Activated T-cell treated with anti-CD3 and anti-CD28 coated beads, Interleukin-2, amount 50 U/mL, for 4 hours (primary cell): ENCODE measurements around the gene C11orf21. TPM values are rescaled to one million over a fixed set of nuclear protein-coding genes. Genes with fewer than 3 reads are reported as not detected.

Experiments
- ATAC-seq, 2 donors: fragments of 200-7000 bp; cut with Tn5 transposase; one replicate each; pipeline ENCODE4 v1.10.0; 2021
- DNase-seq: peaks from one replicate; pipeline ENCODE4 v3.0.0-alpha.2; 2020
- H3K27me3 Mint-ChIP-seq: one replicate; pipeline ENCODE4 v1.8.0; 2021; ENCODE audit warnings: low read depth, mixed read lengths
- H3K36me3 Mint-ChIP-seq: one replicate; pipeline ENCODE4 v1.8.0; 2022; ENCODE audit warnings: mixed read lengths; ENCODE audit not compliant: insufficient read depth
- H3K4me1 Mint-ChIP-seq: one replicate; pipeline ENCODE4 v1.8.0; 2021; ENCODE audit warnings: low read depth, mixed read lengths
- H3K4me3 Mint-ChIP-seq: one replicate; pipeline ENCODE4 v1.8.0; 2021; ENCODE audit warnings: mild to moderate bottlenecking, moderate library complexity, mixed read lengths
- H3K9me3 Mint-ChIP-seq: one replicate; pipeline ENCODE4 v1.8.0; 2021; ENCODE audit warnings: mixed read lengths
- total RNA-seq, 3 donors: library from RNA; stranded (reverse); gene quantifications; one replicate each; pipeline ENCODE4 v1.2.1, GENCODE V29; 2021

The C11orf21 gene
- total RNA-seq, 3 donors from 2014 or later: 1.3 to 2.9 (median 1.8) TPM

DNA sequence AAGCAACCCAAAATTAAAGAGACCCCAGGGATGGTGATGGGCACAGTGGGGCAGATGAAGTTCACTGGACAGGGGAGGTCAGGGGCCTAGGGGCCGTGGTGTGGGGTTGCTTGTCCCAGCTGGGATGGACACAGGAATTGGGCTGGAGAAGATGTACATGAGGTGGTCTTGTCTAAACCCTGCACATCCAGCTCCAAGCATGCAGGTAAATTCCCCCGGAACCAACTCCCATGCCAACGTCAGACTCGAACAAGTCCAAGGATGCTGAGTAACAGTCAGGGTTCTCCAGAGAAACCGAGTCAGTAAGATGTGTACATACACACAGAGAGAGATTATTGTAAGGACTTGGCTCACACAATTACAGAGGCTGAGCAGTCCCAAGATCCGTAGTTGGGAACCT is 29.0 kb upstream of the C11orf21 start:
- ATAC-seq (no peak), DNase-seq (no peak)
- Mint-ChIP-seq H3K27me3 (peaks cover 23% of the 10 kb centered on the region), H3K9me3 (peaks cover 9% of the 10 kb centered on the region), H3K36me3 (no peaks in the 10 kb centered on the region), H3K4me3 (no peak overlapping the region), H3K4me1 (no peaks in the 10 kb centered on the region)

DNA sequence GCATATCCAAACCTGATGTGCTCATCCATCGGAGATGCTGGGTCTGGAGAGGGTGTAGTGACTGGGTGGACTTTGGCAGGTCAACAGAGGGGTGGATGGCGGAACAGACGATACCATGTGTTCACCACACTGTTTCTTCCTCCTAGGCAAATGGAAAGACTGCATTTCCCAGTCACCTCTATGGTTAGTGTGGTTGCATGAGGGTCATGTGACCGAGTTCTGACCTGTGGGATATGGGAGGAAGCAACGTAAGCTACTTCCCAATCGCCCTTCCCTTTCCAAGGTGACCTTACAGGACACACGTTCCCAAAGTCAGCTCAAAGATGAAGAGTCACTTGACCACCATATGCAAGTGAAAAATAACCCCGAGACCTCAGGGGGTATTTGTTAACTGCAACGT is 27.8 kb upstream of the C11orf21 start:
- H3K36me3 Mint-ChIP-seq: no peaks in the 10 kb centered on the region
- no peaks in the 10 kb centered on the region for H3K4me1 Mint-ChIP-seq
- no peak overlapping the region for H3K4me3 Mint-ChIP-seq
- ATAC-seq (no peak), DNase-seq (no peak)
- H3K9me3 Mint-ChIP-seq: peaks cover 9% of the 10 kb centered on the region
- peaks cover 28% of the 10 kb centered on the region for H3K27me3 Mint-ChIP-seq

DNA sequence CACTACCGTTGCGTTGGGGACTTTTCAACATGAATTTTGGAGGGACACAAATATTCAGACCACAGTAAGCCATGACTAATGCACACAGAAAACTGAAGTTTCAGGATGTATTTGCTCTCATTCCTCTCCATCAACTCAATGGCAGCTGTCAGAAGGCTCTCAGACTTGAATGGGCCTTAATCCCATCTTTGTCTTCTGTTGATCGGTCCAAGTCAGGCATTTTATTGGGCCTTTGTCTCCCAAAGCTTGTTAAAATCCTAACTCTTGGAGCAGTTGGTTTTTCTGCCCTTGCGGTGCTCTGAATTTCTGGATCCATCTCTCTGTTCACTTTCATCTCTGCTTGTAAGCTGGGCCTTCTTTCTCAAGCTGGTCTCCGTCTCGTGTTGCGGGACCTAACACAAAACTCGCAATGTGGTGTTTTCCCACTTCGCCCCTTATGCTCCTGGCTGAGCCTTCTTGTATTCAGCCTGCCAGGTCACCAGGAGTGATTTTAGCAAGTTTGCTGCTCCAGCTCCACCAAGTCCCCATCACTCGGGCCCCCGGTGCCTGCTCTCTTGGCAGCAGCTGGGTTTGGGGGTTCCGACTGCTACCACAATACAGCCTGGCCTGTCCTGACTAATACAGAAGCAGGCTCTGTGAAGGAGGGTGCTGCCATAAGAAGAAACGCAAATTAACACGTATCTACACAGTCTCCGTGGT is 27.1 kb upstream of the C11orf21 start:
- H3K4me1 Mint-ChIP-seq: no peaks in the 10 kb centered on the region
- DNase-seq: no peak
- no peaks in the 10 kb centered on the region for H3K36me3 Mint-ChIP-seq
- peaks cover 9% of the 10 kb centered on the region for H3K9me3 Mint-ChIP-seq
- H3K27me3 Mint-ChIP-seq: peaks cover 28% of the 10 kb centered on the region
- H3K4me3 Mint-ChIP-seq: no peak overlapping the region
- no peak for ATAC-seq

DNA sequence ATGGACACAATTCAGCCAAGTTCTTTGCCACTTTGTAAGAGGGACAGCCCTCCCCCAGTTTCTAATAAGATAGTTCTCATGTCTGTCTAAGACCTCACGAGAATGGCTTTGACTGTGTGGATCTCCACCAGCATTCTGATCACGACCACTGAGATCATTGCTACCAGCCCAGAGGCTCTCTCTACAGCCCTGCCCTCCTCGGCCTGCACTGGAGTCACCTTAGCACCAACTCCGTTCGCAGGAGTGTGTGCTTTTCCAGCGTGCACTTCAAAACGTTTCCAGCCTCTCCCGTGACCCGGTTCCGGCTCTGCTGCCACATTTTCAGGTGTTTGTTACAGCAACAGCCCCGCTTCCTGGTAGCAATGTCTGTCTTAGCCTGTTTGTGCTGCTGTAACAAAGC is 26.3 kb upstream of the C11orf21 start:
- H3K4me3 Mint-ChIP-seq: no peak overlapping the region
- H3K36me3 Mint-ChIP-seq: no peaks in the 10 kb centered on the region
- H3K4me1 Mint-ChIP-seq: no peaks in the 10 kb centered on the region
- no peak for ATAC-seq
- DNase-seq: no peak
- H3K27me3 Mint-ChIP-seq: peaks cover 28% of the 10 kb centered on the region
- peaks cover 15% of the 10 kb centered on the region for H3K9me3 Mint-ChIP-seq

DNA sequence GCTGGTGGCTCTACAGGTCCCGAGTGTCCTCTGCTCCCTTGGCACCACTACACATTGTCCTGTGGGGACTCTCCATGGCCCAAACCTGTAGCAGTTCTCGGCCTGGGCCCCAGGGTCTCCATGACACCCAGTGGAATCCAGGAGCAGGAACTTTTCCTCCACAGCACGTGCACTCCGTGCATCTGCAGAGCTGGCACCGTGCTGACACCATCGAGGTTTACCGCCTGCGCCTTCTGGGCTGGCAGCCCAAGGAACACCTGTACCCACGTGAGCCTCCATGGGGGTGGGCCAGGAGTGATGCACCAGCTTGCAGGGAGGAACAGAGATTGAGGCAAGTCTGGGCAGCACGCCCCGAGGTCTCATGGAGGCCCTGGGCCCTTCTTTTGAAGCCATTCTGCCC is 25.3 kb upstream of the C11orf21 start:
- Mint-ChIP-seq H3K9me3 (peaks cover 19% of the 10 kb centered on the region), H3K27me3 (peaks cover 28% of the 10 kb centered on the region), H3K4me1 (no peaks in the 10 kb centered on the region), H3K36me3 (no peaks in the 10 kb centered on the region), H3K4me3 (no peak overlapping the region)
- no peak for DNase-seq
- no peak for ATAC-seq

DNA sequence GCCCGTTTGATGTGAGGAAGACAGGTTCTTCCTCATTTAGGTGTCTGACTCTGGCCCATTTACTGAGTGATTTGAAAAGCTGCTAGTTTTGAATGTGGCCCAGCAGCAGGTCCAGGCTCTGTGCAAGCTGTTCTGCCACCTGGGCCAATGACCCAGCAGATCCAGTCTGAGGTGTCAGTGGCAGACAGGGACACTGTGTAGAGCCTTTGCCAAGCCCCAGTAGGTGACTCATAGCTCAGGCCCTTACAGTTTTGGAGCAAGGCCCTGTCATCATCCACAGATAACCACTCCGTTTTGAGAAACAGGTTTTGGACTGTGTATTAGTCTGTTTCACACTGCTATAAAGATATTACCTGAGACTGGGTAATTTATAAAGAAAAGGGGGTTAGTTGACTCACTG is 24.0 kb upstream of the C11orf21 start:
- Mint-ChIP-seq H3K9me3 (peaks cover 15% of the 10 kb centered on the region), H3K4me3 (no peak overlapping the region), H3K27me3 (peaks cover 28% of the 10 kb centered on the region), H3K4me1 (no peaks in the 10 kb centered on the region), H3K36me3 (no peaks in the 10 kb centered on the region)
- no peak for DNase-seq
- no peak for ATAC-seq

DNA sequence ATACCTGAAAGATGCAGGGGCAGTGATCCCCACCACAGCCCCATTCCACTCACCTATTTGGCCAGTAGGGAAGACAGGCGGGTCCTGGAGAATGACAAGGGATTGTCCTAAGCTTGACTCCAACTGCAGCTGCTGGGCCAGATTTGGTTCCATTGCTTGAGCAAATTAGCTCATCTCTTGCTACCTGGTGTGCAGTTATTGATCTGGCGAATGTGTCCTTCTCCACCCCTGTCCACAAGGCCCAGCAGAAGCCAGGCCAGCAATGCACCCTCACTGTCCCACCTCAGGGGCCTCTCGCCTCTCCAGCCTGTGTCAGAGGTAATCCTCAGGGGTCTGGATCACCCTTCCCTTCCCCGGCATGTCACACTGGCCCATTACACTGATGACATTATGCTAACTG is 23.4 kb upstream of the C11orf21 start:
- DNase-seq (no peak), ATAC-seq (no peak)
- Mint-ChIP-seq H3K36me3 (no peaks in the 10 kb centered on the region), H3K9me3 (peaks cover 11% of the 10 kb centered on the region), H3K4me1 (no peaks in the 10 kb centered on the region), H3K27me3 (peaks cover 25% of the 10 kb centered on the region), H3K4me3 (no peak overlapping the region)

DNA sequence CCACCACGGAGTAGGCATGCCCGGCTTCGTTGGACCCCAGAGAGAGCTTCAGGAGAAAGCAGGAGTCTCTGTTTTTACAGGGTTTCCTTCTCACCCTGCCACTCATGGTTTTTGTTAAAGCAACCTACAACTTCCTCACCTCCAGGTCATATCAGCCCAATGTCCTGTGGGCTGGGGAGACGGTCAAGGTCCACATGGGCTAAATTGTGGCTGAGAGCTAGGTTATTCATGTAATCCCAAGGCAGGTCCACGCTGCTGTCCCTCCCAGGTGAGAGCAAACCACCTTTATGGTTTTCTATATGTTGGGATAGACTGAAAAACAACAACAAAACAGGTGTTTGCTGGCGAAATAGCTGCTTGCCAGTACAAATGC is 19.6 kb upstream of the C11orf21 start:
- H3K27me3 Mint-ChIP-seq: peaks cover 13% of the 10 kb centered on the region
- DNase-seq: no peak
- H3K4me3 Mint-ChIP-seq: no peak overlapping the region
- H3K36me3 Mint-ChIP-seq: no peaks in the 10 kb centered on the region
- peaks cover 11% of the 10 kb centered on the region for H3K9me3 Mint-ChIP-seq
- peaks cover 5% of the 10 kb centered on the region for H3K4me1 Mint-ChIP-seq
- ATAC-seq: no peak

DNA sequence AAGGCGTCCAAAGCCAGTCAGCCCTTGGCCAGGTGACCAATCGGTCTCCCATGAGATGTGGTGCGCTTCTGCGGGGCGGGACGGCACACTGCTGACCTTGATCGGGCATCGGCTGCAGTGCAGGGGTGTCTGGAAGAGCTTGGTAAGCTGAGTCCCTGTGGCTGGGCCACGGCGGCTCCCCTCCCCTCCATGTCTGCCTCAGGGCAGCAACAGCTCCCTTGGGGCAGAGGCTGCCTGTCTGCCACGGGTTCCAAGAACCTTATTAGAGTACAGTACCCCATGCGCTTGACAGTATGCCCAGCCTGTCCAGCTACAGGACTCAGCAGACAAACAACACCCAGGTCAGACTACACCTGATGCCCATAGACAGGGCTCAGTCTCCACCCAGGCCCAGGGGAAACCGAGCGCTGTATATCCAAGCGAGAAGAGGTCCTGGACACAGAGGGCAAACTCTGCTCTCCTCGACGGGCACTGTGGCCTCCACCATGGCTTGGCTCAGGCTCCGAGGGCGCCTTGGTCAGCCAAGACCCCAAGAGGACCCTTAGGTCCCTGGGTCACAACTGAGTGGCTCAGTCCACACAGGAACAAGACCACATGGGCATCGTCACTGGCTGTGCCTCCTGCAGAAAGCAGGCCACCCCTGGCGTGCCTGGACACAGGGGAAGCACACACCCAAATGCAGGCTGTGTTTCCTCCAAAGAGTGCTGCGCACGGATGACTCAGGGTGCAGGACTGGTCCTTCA is 19.0 kb upstream of the C11orf21 start:
- ATAC-seq (no peak), DNase-seq (no peak)
- H3K9me3 Mint-ChIP-seq: peaks cover 11% of the 10 kb centered on the region
- peaks cover 10% of the 10 kb centered on the region for H3K27me3 Mint-ChIP-seq
- peaks cover 5% of the 10 kb centered on the region for H3K4me1 Mint-ChIP-seq
- no peaks in the 10 kb centered on the region for H3K36me3 Mint-ChIP-seq
- no peak overlapping the region for H3K4me3 Mint-ChIP-seq

DNA sequence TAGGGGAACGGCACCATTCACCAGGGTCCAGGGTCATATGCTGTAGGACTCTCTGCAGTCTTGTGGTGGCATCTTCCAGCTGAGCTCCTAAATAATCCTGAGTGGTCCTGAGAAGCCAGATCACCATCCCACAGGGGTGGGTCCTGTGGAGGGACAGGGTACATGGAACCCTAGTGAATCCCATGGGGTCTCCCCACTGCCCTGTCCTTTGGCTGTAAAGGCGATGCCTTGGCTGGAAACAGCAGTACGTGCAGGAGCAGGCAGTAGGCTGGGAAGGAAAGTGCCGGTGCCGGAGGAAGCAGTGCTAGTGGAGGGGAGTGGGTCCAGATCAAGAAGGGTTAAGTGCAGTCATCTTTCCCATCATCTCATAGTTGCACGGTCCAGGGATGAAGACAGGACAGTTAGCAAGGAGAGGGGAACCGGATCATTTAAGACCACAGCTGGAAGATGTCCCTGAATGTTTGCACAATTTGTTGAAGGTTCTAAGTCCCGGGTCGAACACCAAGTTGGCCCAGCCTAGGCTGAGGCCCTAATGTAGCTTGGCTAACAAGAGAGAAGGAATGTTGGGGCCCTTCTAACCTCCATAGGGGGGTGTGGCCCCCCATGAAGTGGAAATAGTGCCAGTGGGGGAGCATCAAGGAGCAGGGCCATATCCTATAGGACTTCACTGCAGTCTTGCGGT is 18.2 kb upstream of the C11orf21 start:
- Mint-ChIP-seq H3K4me3 (no peak overlapping the region), H3K36me3 (no peaks in the 10 kb centered on the region), H3K4me1 (peaks cover 5% of the 10 kb centered on the region), H3K9me3 (peaks cover 11% of the 10 kb centered on the region), H3K27me3 (peaks cover 6% of the 10 kb centered on the region)
- ATAC-seq: no peak
- DNase-seq: no peak

DNA sequence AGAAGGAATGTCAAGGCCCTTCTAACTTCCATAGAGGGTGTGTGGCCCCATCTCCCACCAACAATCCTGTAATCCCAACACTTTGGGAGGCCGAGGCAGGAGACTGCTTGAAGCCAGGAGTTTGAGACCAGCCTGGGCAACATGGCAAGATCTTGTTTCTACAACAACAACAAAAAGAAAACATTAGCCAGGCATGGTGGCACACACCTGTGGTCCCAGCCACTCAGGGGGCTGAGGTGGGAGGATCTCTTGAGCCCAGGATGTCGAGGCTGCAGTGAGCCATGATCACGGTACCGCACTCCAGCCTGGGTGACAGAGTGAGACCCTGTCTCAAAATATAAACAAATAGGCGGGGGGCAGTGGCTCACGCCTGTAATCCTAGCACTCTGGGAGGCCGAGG is 17.0 kb upstream of the C11orf21 start:
- DNase-seq (no peak), ATAC-seq (no peak)

DNA sequence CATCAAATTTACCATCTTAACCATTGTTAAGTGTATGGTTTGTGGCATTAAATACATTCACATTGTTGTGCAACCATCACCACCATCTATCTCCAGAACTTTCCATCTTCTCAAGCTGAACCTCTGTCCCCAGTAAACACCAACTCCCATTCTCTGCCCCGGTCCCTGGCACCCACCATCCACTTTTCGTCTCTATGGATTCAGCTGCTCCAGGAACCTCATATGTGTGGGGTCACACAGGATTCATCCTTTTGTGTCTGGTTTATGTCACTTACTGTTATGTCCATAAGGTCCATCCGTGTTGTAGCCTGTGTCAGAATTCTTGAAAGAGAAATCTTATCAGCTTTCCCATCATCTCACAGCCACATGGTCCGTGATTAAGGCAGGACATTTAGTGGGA is 16.4 kb upstream of the C11orf21 start:
- H3K4me1 Mint-ChIP-seq: peaks cover 5% of the 10 kb centered on the region
- H3K9me3 Mint-ChIP-seq: peaks cover 6% of the 10 kb centered on the region
- no peak for DNase-seq
- no peak for ATAC-seq
- H3K36me3 Mint-ChIP-seq: no peaks in the 10 kb centered on the region
- H3K4me3 Mint-ChIP-seq: no peak overlapping the region
- peaks cover 6% of the 10 kb centered on the region for H3K27me3 Mint-ChIP-seq

More for the DNA sequence above, 17.0 kb upstream of the C11orf21 start:
- H3K27me3 Mint-ChIP-seq: peaks cover 6% of the 10 kb centered on the region
- peaks cover 5% of the 10 kb centered on the region for H3K4me1 Mint-ChIP-seq
- H3K36me3 Mint-ChIP-seq: no peaks in the 10 kb centered on the region
- peaks cover 11% of the 10 kb centered on the region for H3K9me3 Mint-ChIP-seq
- H3K4me3 Mint-ChIP-seq: no peak overlapping the region

DNA sequence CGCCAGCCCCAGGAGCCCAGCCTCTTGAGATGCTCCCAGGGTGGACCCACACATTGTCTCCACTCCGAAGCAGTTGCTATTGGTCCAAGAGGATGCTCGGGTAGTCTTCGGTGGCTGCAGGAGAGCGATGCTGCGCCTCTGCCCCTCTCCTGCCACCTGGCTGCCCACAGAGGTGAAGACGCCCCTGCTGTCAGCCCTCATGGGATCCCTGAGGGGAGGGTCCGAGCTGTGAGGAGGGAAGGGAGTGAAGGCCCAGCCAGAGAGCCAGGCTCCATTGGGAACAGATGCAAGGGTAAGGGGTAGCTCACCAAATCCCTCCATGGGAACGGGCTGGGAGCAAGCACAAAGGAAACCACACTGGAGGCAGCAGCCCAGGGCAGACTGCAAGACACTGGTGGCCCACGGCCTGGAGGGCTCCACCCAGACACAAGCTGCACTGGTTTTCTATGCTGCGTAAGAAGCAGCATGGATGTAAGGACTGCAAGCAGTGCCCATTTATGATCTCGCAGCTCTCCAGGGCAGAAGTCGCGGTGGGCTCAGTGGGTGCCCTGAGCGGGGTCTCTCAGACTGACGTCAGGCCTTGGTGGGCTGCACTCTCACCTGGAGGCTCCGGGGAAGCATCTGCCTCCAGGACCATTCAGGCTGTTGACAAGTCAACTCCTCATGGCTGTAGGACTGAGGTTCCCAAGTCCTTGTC is 15.8 kb upstream of the C11orf21 start:
- no peak overlapping the region for H3K4me3 Mint-ChIP-seq
- peaks cover 6% of the 10 kb centered on the region for H3K4me1 Mint-ChIP-seq

DNA sequence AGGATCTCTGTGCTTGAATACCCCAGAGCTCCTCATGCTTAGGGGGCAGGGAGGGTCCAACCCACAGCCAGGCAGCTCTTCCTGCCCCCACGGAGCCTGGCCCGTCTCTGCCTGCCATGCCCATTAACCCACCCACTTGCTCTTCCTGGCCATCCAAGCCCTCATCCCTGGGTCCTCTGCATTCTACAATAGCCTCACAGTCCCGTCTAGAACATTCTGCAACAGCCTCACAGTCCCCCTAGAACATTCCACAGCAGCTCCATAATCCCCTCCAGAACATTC is 15.2 kb upstream of the C11orf21 start:
- DNase-seq (no peak), ATAC-seq (no peak)
- Mint-ChIP-seq H3K4me3 (no peak overlapping the region), H3K9me3 (no peaks in the 10 kb centered on the region), H3K27me3 (peaks cover 4% of the 10 kb centered on the region), H3K4me1 (peaks cover 6% of the 10 kb centered on the region), H3K36me3 (no peaks in the 10 kb centered on the region)

More for the DNA sequence above, 15.8 kb upstream of the C11orf21 start:
- Mint-ChIP-seq H3K36me3 (no peaks in the 10 kb centered on the region), H3K27me3 (peaks cover 6% of the 10 kb centered on the region), H3K9me3 (no peaks in the 10 kb centered on the region)
- DNase-seq (no peak), ATAC-seq (no peak)
